Measurements from ENCODE around the gene RNF213.

Gene RNF213

GRCh38 chr17:80414803-80415625 is 154.4 kb downstream of the RNF213 start, which contains the start of gene ENDOV:
Gene ENDOV (plus strand): TSS chr17:80415167. CDS start chr17:80415195, 28 bp downstream.
- DNase-seq (ENCODE audit: low read depth in 2 of 2): peak; percentile 86

- DNase-seq (ENCODE audit: low read depth in 2 of 2): no peak
Observed at GRCh38 chr17:80415626-80416137, 155.0 kb downstream of the RNF213 start.

- DNase-seq (ENCODE audit: low read depth in 2 of 2): no peak
Observed at GRCh38 chr17:80416260-80416939, 155.7 kb downstream of the RNF213 start.

GRCh38 chr17:80416940-80417293 is 156.3 kb downstream of the RNF213 start:
- DNase-seq (ENCODE audit: low read depth in 2 of 2): no peak

- DNase-seq (ENCODE audit: low read depth in 2 of 2): no peak
Observed at GRCh38 chr17:80418589-80418988, 157.9 kb downstream of the RNF213 start.

GRCh38 chr17:80419255-80419654 is 158.6 kb downstream of the RNF213 start:
- DNase-seq (ENCODE audit: low read depth in 2 of 2): no peak

GRCh38 chr17:80421381-80422090 is 160.9 kb downstream of the RNF213 start:
- no peak for DNase-seq (ENCODE audit: low read depth in 2 of 2)

GRCh38 chr17:80422276-80422675 is 161.6 kb downstream of the RNF213 start:
- no peak for DNase-seq (ENCODE audit: low read depth in 2 of 2)

- DNase-seq (ENCODE audit: low read depth in 2 of 2): no peak
Observed at GRCh38 chr17:80422981-80423380, 162.3 kb downstream of the RNF213 start.

- no peak for DNase-seq (ENCODE audit: low read depth in 2 of 2)
Observed at GRCh38 chr17:80423536-80424225, 163.0 kb downstream of the RNF213 start.

GRCh38 chr17:80424261-80424660 is 163.6 kb downstream of the RNF213 start:
- no peak for DNase-seq (ENCODE audit: low read depth in 2 of 2)

- DNase-seq (ENCODE audit: low read depth in 2 of 2): no peak
Observed at GRCh38 chr17:80424878-80425765, 164.5 kb downstream of the RNF213 start.

- no peak for DNase-seq (ENCODE audit: low read depth in 2 of 2)
Observed at GRCh38 chr17:80425835-80426426, 165.3 kb downstream of the RNF213 start.

GRCh38 chr17:80426671-80427326 is 166.1 kb downstream of the RNF213 start:
- peak; percentile 67 to 68 for DNase-seq (ENCODE audit: low read depth in 2 of 2)

GRCh38 chr17:80427366-80428282 is 167.0 kb downstream of the RNF213 start:
- no peak for DNase-seq (ENCODE audit: low read depth in 2 of 2)

GRCh38 chr17:80428363-80428762 is 167.7 kb downstream of the RNF213 start:
- no peak for DNase-seq (ENCODE audit: low read depth in 2 of 2)

GRCh38 chr17:80428796-80429195 is 168.1 kb downstream of the RNF213 start:
- no peak for DNase-seq (ENCODE audit: low read depth in 2 of 2)
